Thyroid gland (tissue), 4 donors: ENCODE measurements around the gene ABTB2. TPM values are rescaled to one million over a fixed set of nuclear protein-coding genes. Genes with fewer than 3 reads are reported as not detected.

Source experiments
- DNase-seq, 2 donors: peaks; one replicate each; pipeline ENCODE4 v3.0.0-alpha.2; 2019
- H3K27ac ChIP-seq, 3 donors: fragments of 200-600 bp; sonication (generic); 1 replicate in 2 of 3; 2 replicates in 1 of 3; pipeline ENCODE4 v1.5.1; 2016 to 2019; ENCODE audit warnings: mild to moderate bottlenecking in 1 of 3, moderate library complexity in 1 of 3
- H3K27me3 ChIP-seq: fragments of 200-600 bp; sonication (generic); one replicate; pipeline ENCODE4 v1.5.1; 2019
- H3K36me3 ChIP-seq, 2 donors: fragments of 200-600 bp; sonication (generic); one replicate each; pipeline ENCODE4 v1.5.1; 2016 to 2019
- H3K4me1 ChIP-seq, 2 donors: fragments of 200-600 bp; sonication (generic); one replicate each; pipeline ENCODE4 v1.5.1; 2017 to 2019
- H3K4me3 ChIP-seq, 3 donors: fragments of 200-600 bp; sonication (generic); replicated peaks in 1 of 3; 1 replicate in 2 of 3; 2 replicates in 1 of 3; pipeline ENCODE4 v1.5.1; 2016; ENCODE audit warnings: mild to moderate bottlenecking in 1 of 3
- H3K9me3 ChIP-seq: fragments of 200-600 bp; sonication (generic); one replicate; pipeline ENCODE4 v1.5.1; 2017
- CTCF ChIP-seq, 6 experiments: fragments of 200-600 bp in 3 of 6; fragments of 450-650 bp in 3 of 6; sonication (generic) in 3 of 6; IDR thresholded peaks; one replicate each; pipeline ENCODE4 v1.5.1; 2016 to 2019; ENCODE audit warnings: antibody characterized with exemption in 6 of 6, mild to moderate bottlenecking in 2 of 6, inconsistent platforms in 1 of 6, moderate library complexity in 1 of 6
- POLR2A ChIP-seq, 2 donors: fragments of 450-650 bp; IDR thresholded peaks; one replicate each; pipeline ENCODE4 v1.6.1; 2017; ENCODE audit warnings: antibody characterized with exemption in 2 of 2, mild to moderate bottlenecking in 2 of 2, moderate library complexity in 1 of 2
- WGBS, 2 donors: methylation state at CpG; one replicate each; pipeline ENCODE4 v1.1.5; 2017; 5-methylcytosine and 5-hydroxymethylcytosine counted together
- intact Hi-C: fragments of 100-400 bp; cut with DNase I; formaldehyde crosslinking; loops from one replicate; pipeline ENCODE4 v1.15.1; 2023
- total RNA-seq, 4 donors: library from RNA; depleted of rRNA; stranded (reverse); fragments of >200 nt; gene quantifications; one replicate each; pipeline ENCODE4 v1.2.3, GENCODE V29; 2016

Gene ABTB2
- total RNA-seq, 4 donors from 2014 or later, result 1.2 to 5.0 (median 3.3) TPM

GRCh38 chr11:34120651-34121050 is 237.2 kb downstream of the ABTB2 start:
- no peak for TF ChIP-seq CTCF (IDR thresholded peaks at IDR 0.05)
- no peak for TF ChIP-seq POLR2A (IDR thresholded peaks at IDR 0.05)
- intact Hi-C loops, result no loop called here
- no peaks in the 10 kb centered on the region for H3K4me1 ChIP-seq
- no peak overlapping the region for H3K4me3 ChIP-seq
- H3K36me3 ChIP-seq, result peaks cover 52 to 88% of the 10 kb centered on the region in 2 donors
- no peaks in the 10 kb centered on the region for H3K9me3 ChIP-seq
- WGBS, 2 donors, result 97 to 98% methylated on average over 4 of the region's 4 CpGs
- H3K27me3 ChIP-seq, result no peaks in the 10 kb centered on the region
- H3K27ac ChIP-seq, result no peak overlapping the region
- DNase-seq, result no peak

- H3K4me3 ChIP-seq, result no peak overlapping the region
- TF ChIP-seq POLR2A (IDR thresholded peaks at IDR 0.05) (no peak), CTCF (IDR thresholded peaks at IDR 0.05) (no peak)
- H3K4me1 ChIP-seq, result no peaks in the 10 kb centered on the region
- H3K36me3 ChIP-seq, result peaks cover 55 to 91% of the 10 kb centered on the region in 2 donors
- no peak overlapping the region for H3K27ac ChIP-seq
- 93 to 95% methylated on average over 5 of the region's 5 CpGs for WGBS, 2 donors
- intact Hi-C loops, result no loop called here
- H3K27me3 ChIP-seq, result no peaks in the 10 kb centered on the region
- no peaks in the 10 kb centered on the region for H3K9me3 ChIP-seq
- no peak for DNase-seq
Measured at GRCh38 chr11:34114471-34114870, 243.3 kb downstream of the ABTB2 start.

- Histone ChIP-seq H3K4me3 (no peak overlapping the region), H3K9me3 (no peaks in the 10 kb centered on the region), H3K36me3 (peaks cover 55 to 90% of the 10 kb centered on the region in 2 donors), H3K27me3 (no peaks in the 10 kb centered on the region), H3K4me1 (no peaks in the 10 kb centered on the region), H3K27ac (no peak overlapping the region)
- 80 to 88% methylated on average over 2 of the region's 2 CpGs for WGBS, 2 donors
- TF ChIP-seq POLR2A (IDR thresholded peaks at IDR 0.05) (no peak), CTCF (IDR thresholded peaks at IDR 0.05) (no peak)
- intact Hi-C loops, result no loop called here
- DNase-seq, result no peak
Measured at GRCh38 chr11:34114014-34114413, 243.8 kb downstream of the ABTB2 start.

GRCh38 chr11:34111722-34112270 is 246.0 kb downstream of the ABTB2 start:
- Histone ChIP-seq H3K27ac (no peak overlapping the region), H3K27me3 (no peaks in the 10 kb centered on the region), H3K36me3 (peaks cover 51 to 71% of the 10 kb centered on the region in 2 donors), H3K9me3 (no peaks in the 10 kb centered on the region), H3K4me3 (no peak overlapping the region), H3K4me1 (peaks cover 0 to under 1% of the 10 kb centered on the region in 2 donors)
- intact Hi-C loops, result no loop called here
- DNase-seq, result no peak
- 82 to 88% methylated on average over 6 of the region's 6 CpGs for WGBS, 2 donors
- TF ChIP-seq CTCF (IDR thresholded peaks at IDR 0.05) (no peak), POLR2A (IDR thresholded peaks at IDR 0.05) (no peak)

GRCh38 chr11:34105957-34106504 is 251.8 kb downstream of the ABTB2 start:
- intact Hi-C loops, result loop anchor here (2.0 to 10.0 kb wide), 2 partner anchors 53 to 111 kb away; no protein-coding TSS in a partner anchor
- peak overlapping the region; percentile 45 to 89 (median 73) for H3K4me3 ChIP-seq
- no peak for DNase-seq
- WGBS, 2 donors, result 2 to 3% methylated on average over 14 to 17 of the region's 17 CpGs
- peaks cover 17 to 26% of the 10 kb centered on the region in 2 donors for H3K36me3 ChIP-seq
- no peaks in the 10 kb centered on the region for H3K27me3 ChIP-seq
- H3K4me1 ChIP-seq, result peaks cover 8 to 16% of the 10 kb centered on the region in 2 donors
- H3K27ac ChIP-seq, result peak overlapping the region in 2 of 3 donors; percentile 91 to 92
- H3K9me3 ChIP-seq, result no peaks in the 10 kb centered on the region
- no peak for TF ChIP-seq CTCF (IDR thresholded peaks at IDR 0.05)
- TF ChIP-seq POLR2A (IDR thresholded peaks at IDR 0.05), result no peak
